Fibroblast of skin of right biceps (primary cell): Measurements from ENCODE around the gene SSH2.

Experiments used
- DNase-seq: peaks from one replicate; pipeline ENCODE4 v3.0.0-alpha.2; 2013

The SSH2 gene

GRCh38 chr17:29619251-29619650, 310.8 kb downstream of the SSH2 start:
- peak; percentile 44 for DNase-seq

- no peak for DNase-seq
These were observed 311.6 kb downstream of the SSH2 start for GRCh38 chr17:29618272-29619065.

- peak; percentile 81 for DNase-seq
These were observed 312.4 kb downstream of the SSH2 start for GRCh38 chr17:29617481-29618271.

GRCh38 chr17:29617125-29617480, 312.9 kb downstream of the SSH2 start:
- peak; percentile 85 for DNase-seq

- DNase-seq: no peak
These were observed 313.6 kb downstream of the SSH2 start for GRCh38 chr17:29616300-29617048.

GRCh38 chr17:29615492-29616299, 314.3 kb downstream of the SSH2 start:
- DNase-seq: peak; percentile 81

GRCh38 chr17:29615048-29615385, 315.0 kb downstream of the SSH2 start:
- DNase-seq: peak; percentile 35

GRCh38 chr17:29614349-29615047, 315.5 kb downstream of the SSH2 start:
- no peak for DNase-seq

GRCh38 chr17:29613856-29614255, 316.2 kb downstream of the SSH2 start:
- DNase-seq: no peak

GRCh38 chr17:29613352-29613837, 316.6 kb downstream of the SSH2 start:
- peak; percentile 89 for DNase-seq

- no peak for DNase-seq
These were observed 317.4 kb downstream of the SSH2 start for GRCh38 chr17:29612404-29613280.

- no peak for DNase-seq
These were observed 318.0 kb downstream of the SSH2 start for GRCh38 chr17:29612094-29612403.

- DNase-seq: no peak
These were observed 318.5 kb downstream of the SSH2 start for GRCh38 chr17:29611351-29612093.

GRCh38 chr17:29610395-29610794, 319.6 kb downstream of the SSH2 start:
- no peak for DNase-seq

GRCh38 chr17:29608986-29609385, 321.0 kb downstream of the SSH2 start:
- no peak for DNase-seq

- DNase-seq: no peak
These were observed 322.4 kb downstream of the SSH2 start for GRCh38 chr17:29607557-29608195.

- DNase-seq: no peak
These were observed 326.8 kb downstream of the SSH2 start for GRCh38 chr17:29603109-29603674.

GRCh38 chr17:29597361-29598172, 332.5 kb downstream of the SSH2 start:
- DNase-seq: no peak

GRCh38 chr17:29596811-29597210, 333.2 kb downstream of the SSH2 start:
- DNase-seq: no peak
